Measurements from ENCODE around the gene PRR5.

DNA sequence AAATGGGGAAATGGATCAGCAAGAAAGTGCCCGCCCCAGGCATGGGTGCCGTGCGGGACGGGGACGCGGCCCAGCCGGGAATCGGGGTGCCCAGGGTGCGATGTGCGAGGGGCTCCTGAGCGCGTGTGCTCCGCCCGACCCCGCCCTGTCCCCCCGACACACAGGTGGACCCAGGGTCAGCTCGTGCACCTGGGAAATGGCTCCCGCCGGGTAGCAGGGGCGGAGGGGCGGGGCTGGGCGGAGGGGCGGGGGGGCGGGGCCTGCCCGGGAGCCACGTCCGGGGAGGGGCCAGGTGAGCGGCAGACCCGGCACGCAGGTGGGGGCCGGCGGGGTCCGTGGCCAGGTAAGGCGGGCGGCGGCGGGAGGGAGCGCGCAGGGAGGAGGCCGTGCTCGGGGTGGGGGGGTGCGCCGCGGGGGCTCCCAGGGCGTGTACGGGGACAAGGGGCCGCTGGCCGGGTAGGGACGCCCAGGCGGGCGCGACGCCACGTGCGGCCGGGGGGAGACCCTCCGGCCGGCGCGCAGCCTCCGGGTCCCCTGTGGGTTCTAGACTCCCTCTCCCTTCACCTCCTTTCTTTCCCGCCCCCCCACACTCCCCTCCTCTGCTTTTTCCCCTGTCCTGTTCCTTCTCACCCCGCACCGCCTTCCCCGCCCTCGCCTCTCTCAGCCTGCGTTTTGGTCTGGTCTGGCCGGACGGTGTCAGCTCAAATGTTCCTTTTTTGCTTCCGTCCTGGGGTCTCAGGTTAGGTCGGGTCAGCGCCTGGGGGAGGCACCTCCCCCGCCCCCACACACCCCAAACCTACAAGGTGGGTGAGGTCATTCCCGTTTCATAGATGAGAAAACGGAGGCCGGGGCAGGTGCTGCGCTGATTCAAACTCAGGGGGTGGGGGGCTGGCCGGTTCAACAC, 50.5 kb downstream of the PRR5 start, which contains the start of gene ARHGAP8:
- no peak for TF ChIP-seq POLR2AphosphoS5 (IDR thresholded peaks at IDR 0.05; ENCODE audit: low read depth, low read length)
- TF ChIP-seq POLR2A (IDR thresholded peaks at IDR 0.05; ENCODE audit: low read depth, low read length) = no peak
- TF ChIP-seq SPI1 (IDR thresholded peaks at IDR 0.05; ENCODE audit: low read depth, low read length) = no peak

Measured in GM12891 (cell line).